K562 (cell line): ENCODE data around the gene GAPDHS. TPM values are rescaled to one million over a fixed set of nuclear protein-coding genes. Genes with fewer than 3 reads are reported as not detected.

Experiments used
- DIDO1 ChIP-seq: fragments of 450-650 bp; IDR thresholded peaks from 2 replicates; pipeline ENCODE4 v1.6.1; 2016; ENCODE audit warnings: low read depth, missing biosample characterization, missing genetic modification characterization
- IRF2 ChIP-seq: sonication (generic); formaldehyde crosslinking; IDR thresholded peaks from 2 replicates; pipeline ENCODE4 v1.8.1; 2022; ENCODE audit warnings: mild to moderate bottlenecking, missing genetic modification reagents
- L3MBTL2 ChIP-seq: fragments of 450-650 bp; IDR thresholded peaks from 2 replicates; pipeline ENCODE4 v1.6.1; 2016; ENCODE audit warnings: mild to moderate bottlenecking, moderate library complexity
- MEF2D ChIP-seq: conservative IDR thresholded peaks from 2 replicates; pipeline ENCODE4 v1.6.1; 2016; ENCODE audit warnings: low read depth, missing genetic modification characterization, missing compliant biosample characterization
- NCOA6 ChIP-seq: fragments of 450-650 bp; IDR thresholded peaks from 2 replicates; pipeline ENCODE4 v1.6.1; 2017; ENCODE audit warnings: mild to moderate bottlenecking
- NFIX ChIP-seq: fragments of 250-450 bp; sonication (Bioruptor Pico); IDR thresholded peaks from 2 replicates; pipeline ENCODE4 v1.4.0; 2020; ENCODE audit warnings: low read depth, mild to moderate bottlenecking, moderate library complexity
- NR1H2 ChIP-seq: sonication (generic); formaldehyde crosslinking; IDR thresholded peaks from 2 replicates; pipeline ENCODE4 v1.4.0; 2020; ENCODE audit warnings: mild to moderate bottlenecking, missing genetic modification reagents
- PKNOX1 ChIP-seq: fragments of 450-650 bp; IDR thresholded peaks from 2 replicates; pipeline ENCODE4 v1.6.1; 2016
- PRDM10 ChIP-seq: fragments of 450-650 bp; IDR thresholded peaks from 2 replicates; pipeline ENCODE4 v1.6.1; 2018; ENCODE audit not compliant: partially characterized antibody
- SMARCB1 ChIP-seq: IDR thresholded peaks from 2 replicates; pipeline ENCODE4 v1.6.1; 2011; ENCODE audit warnings: improper control_type of control experiment, low read depth; ENCODE audit not compliant: insufficient read length
- TAL1 ChIP-seq: fragments of 450-650 bp; IDR thresholded peaks from 2 replicates; pipeline ENCODE4 v1.6.1; 2016; ENCODE audit warnings: mild to moderate bottlenecking
- THAP12 ChIP-seq: fragments of 250-450 bp; sonication (Bioruptor Pico); IDR thresholded peaks from 2 replicates; pipeline ENCODE4 v1.9.0; 2021; ENCODE audit warnings: mild to moderate bottlenecking, inconsistent platforms
- THRB ChIP-seq: fragments of 450-650 bp; formaldehyde crosslinking; conservative IDR thresholded peaks from 2 replicates; pipeline ENCODE4 v1.4.0; 2022; ENCODE audit warnings: mild to moderate bottlenecking, missing genetic modification characterization
- USF1 ChIP-seq: sonication (generic); formaldehyde crosslinking; IDR thresholded peaks from 2 replicates; pipeline ENCODE4 v1.9.0; 2022; ENCODE audit warnings: mild to moderate bottlenecking, missing genetic modification reagents
- ZNF444 ChIP-seq: fragments of 250-450 bp; sonication (Bioruptor Pico); IDR thresholded peaks from 2 replicates; pipeline ENCODE4 v1.4.0; 2020; ENCODE audit warnings: mild to moderate bottlenecking, moderate library complexity
- ZNF639 ChIP-seq, 2 experiments: fragments of 200-800 bp in 1 of 2; sonication (Bioruptor generic) in 1 of 2; sonication (generic) in 1 of 2; formaldehyde crosslinking in 1 of 2; IDR thresholded peaks in 1 of 2; conservative IDR thresholded peaks in 1 of 2; 2 replicates each; pipeline versions ENCODE4 v1.5.0 to v1.6.1; 2016 to 2020; ENCODE audit warnings: missing compliant biosample characterization in 1 of 2, missing genetic modification characterization in 1 of 2, missing genetic modification reagents in 1 of 2
- polyA plus RNA-seq, 8 experiments: library from polyadenylated mRNA; depleted of rRNA in 4 of 8; stranded (reverse) in 5 of 8; unstranded in 3 of 8; fragments of >200 nt; fragmentation: Nextera tagmentation in 2 of 8; fragmentation: Illumina TruSeq in 1 of 8; extraction: Ambion mirVana in 2 of 8; extraction: Trizol in 1 of 8; gene quantifications; 2 replicates each; pipeline versions ENCODE4 v1.2.1 to v1.2.3, GENCODE V29; 2011 to 2014; ENCODE audit warnings: inconsistent platforms in 1 of 8, missing spikeins in 1 of 8
- total RNA-seq, 7 experiments: library from RNA; depleted of rRNA in 6 of 7; stranded (reverse); fragments of >200 nt in 6 of 7; fragmentation: Illumina TruSeq in 2 of 7; extraction: Trizol in 2 of 7; gene quantifications; 2 replicates each; pipeline versions ENCODE4 v1.2.1 to v1.2.3, GENCODE V29; 2011 to 2021; ENCODE audit warnings: low replicate concordance in 1 of 7

The GAPDHS gene
- total and polyA plus RNA-seq, 9 of the 15 experiments (the other 6 are each of a cell fraction or from before 2014, with no cell fraction given) = 0.08 to 0.12 TPM; not detected in 7

- TF ChIP-seq PRDM10 (no peak), NFIX (CRISPR knock-in tag) (no peak), NCOA6 (no peak), DIDO1 (peak; percentile 56; the same call in 1 of the 2 replicates), SMARCB1 (no peak), IRF2 (CRISPR knock-in tag) (no peak), USF1 (peak; percentile 69), ZNF639 (CRISPR knock-in tag; conservative IDR thresholded peaks at IDR 0.05 in 1 of 2, IDR thresholded peaks at IDR 0.05 in 1 of 2) (peak in 1 of 2 experiments; percentile 54; a peak in 2 of 4 replicates), ZNF444 (no peak), L3MBTL2 (peak; percentile 64), NR1H2 (CRISPR knock-in tag) (no peak), THRB (no peak), PKNOX1 (peak; percentile 18; the same call in 1 of the 2 replicates), MEF2D (no peak), TAL1 (no peak), THAP12 (CRISPR knock-in tag) (no peak)
Measured at GRCh38 chr19:35545001-35545854, 12.0 kb downstream of the GAPDHS start, which contains the start of gene TMEM147 (continued).
